ENCODE measurements around the gene CDCA7L.
"Not testable (repeated sequence)": the region's sequence is repeated elsewhere in the genome, so short reads cannot be mapped to it uniquely, and the experiment has no call there.

CDCA7L gene

GRCh38 chr7:21867226-21867625, 78.5 kb downstream of the CDCA7L start:
- H3K36me3 Mint-ChIP-seq (ENCODE audit: low read depth), result no peaks in the 10 kb centered on the region
- H3K9me3 Mint-ChIP-seq, result no peaks in the 10 kb centered on the region
- H3K4me1 Mint-ChIP-seq (ENCODE audit: low read depth), result no peaks in the 10 kb centered on the region
- no peak overlapping the region for H3K27ac Mint-ChIP-seq
- no peaks in the 10 kb centered on the region for H3K27me3 Mint-ChIP-seq
- H3K4me3 Mint-ChIP-seq, result no peak overlapping the region

- Mint-ChIP-seq H3K4me1 (ENCODE audit: low read depth) (no peaks in the 10 kb centered on the region), H3K4me3 (no peak overlapping the region), H3K27me3 (no peaks in the 10 kb centered on the region), H3K36me3 (ENCODE audit: low read depth) (no peaks in the 10 kb centered on the region), H3K27ac (no peak overlapping the region), H3K9me3 (no peaks in the 10 kb centered on the region)
Measured at GRCh38 chr7:21866731-21867130, 79.0 kb downstream of the CDCA7L start.

GRCh38 chr7:21865631-21866204, 80.0 kb downstream of the CDCA7L start:
- H3K27ac Mint-ChIP-seq; H3K36me3 Mint-ChIP-seq (ENCODE audit: low read depth); H3K27me3 Mint-ChIP-seq; H3K4me1 Mint-ChIP-seq (ENCODE audit: low read depth); H3K9me3 Mint-ChIP-seq; H3K4me3 Mint-ChIP-seq: not testable (repeated sequence)

- Mint-ChIP-seq H3K4me3 (peak overlapping the region; percentile 47), H3K36me3 (ENCODE audit: low read depth) (no peaks in the 10 kb centered on the region), H3K27me3 (no peaks in the 10 kb centered on the region), H3K9me3 (peaks cover 4% of the 10 kb centered on the region), H3K4me1 (ENCODE audit: low read depth) (peaks cover 25% of the 10 kb centered on the region), H3K27ac (peak overlapping the region; percentile 71)
Measured at GRCh38 chr7:21851559-21851967, 94.1 kb downstream of the CDCA7L start.

Data from stimulated activated naive CD8-positive, alpha-beta T cell treated with anti-CD3 and anti-CD28 coated beads, Interleukin-15, Interleukin-2, amounts not matched to agents 100 ng/mL and 50 ng/mL, for 24 hours (primary cell).